Esophagus muscularis mucosa (tissue), 3 donors: ENCODE results near the gene STK25.

Source experiments
- CTCF ChIP-seq, 3 experiments: fragments of 200-600 bp in 2 of 3; fragments of 450-650 bp in 1 of 3; sonication (generic) in 2 of 3; IDR thresholded peaks; one replicate each; pipeline ENCODE4 v1.5.1; 2017 to 2019; ENCODE audit warnings: antibody characterized with exemption in 3 of 3, mild to moderate bottlenecking in 2 of 3, moderate library complexity in 1 of 3
- POLR2A ChIP-seq: fragments of 450-650 bp; IDR thresholded peaks from one replicate; pipeline ENCODE4 v1.6.1; 2017; ENCODE audit warnings: antibody characterized with exemption, moderate library complexity, mild to moderate bottlenecking, low read depth
- POLR2AphosphoS5 ChIP-seq, 2 donors: sonication (generic); formaldehyde crosslinking; IDR thresholded peaks; one replicate each; pipeline ENCODE4 v1.6.1; 2017; ENCODE audit warnings: antibody characterized with exemption in 2 of 2

- TF ChIP-seq CTCF (IDR thresholded peaks at IDR 0.05): no peak
- no peak for TF ChIP-seq POLR2A
- TF ChIP-seq POLR2AphosphoS5 (IDR thresholded peaks at IDR 0.05): no peak
Measured at GRCh38 chr2:241501551-241501950, 6.8 kb downstream of the STK25 start.
